Stromal cell of bone marrow (primary cell): ENCODE measurements around the gene SUPV3L1.

Experiments
- DNase-seq: peaks from one replicate; pipeline ENCODE4 v3.0.0-alpha.2; 2012; ENCODE audit warnings: low read depth

The SUPV3L1 gene

GRCh38 chr10:69202332-69202731 lies 22.3 kb downstream of the SUPV3L1 start:
- no peak for DNase-seq

GRCh38 chr10:69208761-69209160 lies 28.7 kb downstream of the SUPV3L1 start:
- DNase-seq, result no peak

GRCh38 chr10:69209787-69210484 lies 29.9 kb downstream of the SUPV3L1 start:
- DNase-seq, result no peak

- DNase-seq, result no peak
Observed at GRCh38 chr10:69211104-69211503, 31.1 kb downstream of the SUPV3L1 start.

- no peak for DNase-seq
Observed at GRCh38 chr10:69211524-69211923, 31.5 kb downstream of the SUPV3L1 start.

- no peak for DNase-seq
Observed at GRCh38 chr10:69213591-69214311, 33.7 kb downstream of the SUPV3L1 start.

- no peak for DNase-seq
Observed at GRCh38 chr10:69214666-69215131, 34.7 kb downstream of the SUPV3L1 start.

GRCh38 chr10:69215405-69216171 lies 35.6 kb downstream of the SUPV3L1 start:
- DNase-seq, result no peak

GRCh38 chr10:69216577-69217118 lies 36.6 kb downstream of the SUPV3L1 start:
- DNase-seq, result no peak

- no peak for DNase-seq
Observed at GRCh38 chr10:69217119-69217754, 37.2 kb downstream of the SUPV3L1 start.

GRCh38 chr10:69218831-69219230 lies 38.8 kb downstream of the SUPV3L1 start:
- DNase-seq, result no peak

- DNase-seq, result no peak
Observed at GRCh38 chr10:69220041-69220451, 40.0 kb downstream of the SUPV3L1 start, which contains the start of gene HKDC1. HKDC1 (plus strand) TSS chr10:69220332; CDS start chr10:69220436, 104 bp downstream.

- no peak for DNase-seq
Observed at GRCh38 chr10:69220507-69220906, 40.5 kb downstream of the SUPV3L1 start.

GRCh38 chr10:69222157-69223027 lies 42.4 kb downstream of the SUPV3L1 start:
- DNase-seq, result no peak

- DNase-seq, result no peak
Observed at GRCh38 chr10:69223028-69223342, 43.0 kb downstream of the SUPV3L1 start.

GRCh38 chr10:69224862-69225657 lies 45.0 kb downstream of the SUPV3L1 start:
- no peak for DNase-seq

- no peak for DNase-seq
Observed at GRCh38 chr10:69225681-69226080, 45.6 kb downstream of the SUPV3L1 start.

- DNase-seq, result no peak
Observed at GRCh38 chr10:69226919-69227450, 47.0 kb downstream of the SUPV3L1 start.

- no peak for DNase-seq
Observed at GRCh38 chr10:69228151-69228550, 48.1 kb downstream of the SUPV3L1 start.

- DNase-seq, result no peak
Observed at GRCh38 chr10:69229616-69229916, 49.5 kb downstream of the SUPV3L1 start.
